Pancreas (tissue), 10 donors: ENCODE measurements around the gene SNRPA. TPM values are rescaled to one million over a fixed set of nuclear protein-coding genes. Genes with fewer than 3 reads are reported as not detected.

Source experiments
- ATAC-seq, 4 donors: fragments of 200-7000 bp; cut with Tn5 transposase; one replicate each; pipeline versions ENCODE4 v1.8.0 to v1.9.1; 2020; ENCODE audit warnings: mild to moderate bottlenecking in 4 of 4, moderate library complexity in 4 of 4
- DNase-seq, 6 donors: peaks; one replicate each; pipeline ENCODE4 v3.0.0-alpha.2; 2020
- FAIRE-seq: peaks from 2 replicates; lab custom pipeline; 2012; peaks lifted over from hg19 to GRCh38; lab: Jason Lieb, UNC
- H3K27ac ChIP-seq, 4 donors: fragments of 200-600 bp; sonication (generic); 1 replicate in 3 of 4; 2 replicates in 1 of 4; pipeline versions ENCODE4 v1.5.0 to v1.8.0; 2020
- H3K27me3 ChIP-seq, 4 donors: fragments of 200-600 bp; one replicate each; pipeline ENCODE4 v1.8.0; 2021
- H3K36me3 ChIP-seq, 3 donors: fragments of 200-600 bp; sonication (generic) in 1 of 3; one replicate each; pipeline versions ENCODE4 v1.5.0 to v1.8.0; 2020 to 2021
- H3K4me1 ChIP-seq, 3 donors: fragments of 200-600 bp; one replicate each; pipeline ENCODE4 v1.8.0; 2021
- H3K4me3 ChIP-seq, 4 donors: fragments of 200-600 bp; sonication (generic) in 2 of 4; one replicate each; pipeline versions ENCODE4 v1.5.0 to v1.8.0; 2020 to 2021
- H3K9me3 ChIP-seq, 4 donors: fragments of 200-600 bp; one replicate each; pipeline ENCODE4 v1.8.0; 2021
- CTCF ChIP-seq, 4 donors: fragments of 200-600 bp; sonication (generic) in 3 of 4; IDR thresholded peaks; one replicate each; pipeline versions ENCODE4 v1.5.0 to v1.8.0; 2021; ENCODE audit warnings: antibody characterized with exemption in 4 of 4
- WGBS, 2 donors: extraction: QIAGEN DNeasy Blood & Tissue Kit; methylation state at CpG; one replicate each; pipeline ENCODE4 v1.1.7; 2013; 5-methylcytosine and 5-hydroxymethylcytosine counted together
- intact Hi-C, 3 donors: fragments of 100-400 bp; cut with DNase I; formaldehyde crosslinking; loops; one replicate each; pipeline versions ENCODE4 v1.11.1 to v1.14.2; 2022
- polyA plus RNA-seq, 2 donors: library from polyadenylated mRNA; stranded (reverse); fragments of 200-250 nt; gene quantifications; one replicate each; pipeline ENCODE4 v1.2.3, GENCODE V29; 2013
- total RNA-seq, 6 donors: library from RNA; stranded (reverse); fragmentation: NEBNext Ultra II Directional in 4 of 6; extraction: Animal tissue kit (Norgen Biotek cat#: 25700) in 4 of 6; gene quantifications; one replicate each; pipeline versions ENCODE4 v1.2.1 to v1.2.4, GENCODE V29; 2021 to 2023
- donor health status: healthy with polysubstance abuse.
- donor health status: DM: no; HTN: no; CAD: no; lungs with moderate emphysema.
- donor health status: DM: no; HTN: no; CAD: no.
- donor health status: control.
- donor health status: control.
- donor health status: Bipolar disorder and iron deficiency.
- donor health status: DM: yes; HTN: yes; CAD: no.
- donor health status: DM: no; HTN: no; CAD: no.
- donor health status: DM: no; HTN: no; CAD: no.
- donor health status: DM: yes; HTN: yes; CAD: no.

The SNRPA gene
- total and polyA plus RNA-seq, 8 donors = 18.9 to 33.0 (median 26.3) TPM

GRCh38 chr19:40713939-40714338, 37.1 kb upstream of the SNRPA start:
- no peak for DNase-seq
- 75 to 90% methylated on average over 11 of the region's 11 CpGs for WGBS, 2 donors
- no peak for TF ChIP-seq CTCF (IDR thresholded peaks at IDR 0.05)
- peaks cover 0 to 6% (median 4%) of the 10 kb centered on the region in 3 donors for H3K4me1 ChIP-seq
- FAIRE-seq = no peak
- H3K27me3 ChIP-seq = no peaks in the 10 kb centered on the region
- ATAC-seq = no peak
- intact Hi-C loops = no loop called here
- peak overlapping the region in 2 of 4 donors; percentile 93 to 95 for H3K27ac ChIP-seq
- peak overlapping the region in 2 of 4 donors; percentile 62 to 86 for H3K4me3 ChIP-seq
- H3K36me3 ChIP-seq = peaks cover 0 to 5% (median 3%) of the 10 kb centered on the region in 3 donors
- H3K9me3 ChIP-seq = no peaks in the 10 kb centered on the region

- peak overlapping the region; percentile 14 to 86 (median 50) for H3K4me3 ChIP-seq
- H3K36me3 ChIP-seq = peaks cover 0 to 3% (median 0%) of the 10 kb centered on the region in 3 donors
- FAIRE-seq = no peak
- H3K27ac ChIP-seq = peak overlapping the region; percentile 92 to 97 (median 94)
- peak; percentile 91 to 97 (median 92) for DNase-seq
- intact Hi-C loops = no loop called here
- H3K27me3 ChIP-seq = no peaks in the 10 kb centered on the region
- no peak for TF ChIP-seq CTCF (IDR thresholded peaks at IDR 0.05)
- no peaks in the 10 kb centered on the region for H3K9me3 ChIP-seq
- peak; percentile 68 to 81 (median 76) for ATAC-seq
- H3K4me1 ChIP-seq = peaks cover under 1 to 7% (median 7%) of the 10 kb centered on the region in 3 donors
- WGBS, 2 donors = 1 to 5% methylated on average over 28 to 31 of the region's 31 CpGs
Measured at GRCh38 chr19:40714441-40715299, 36.3 kb upstream of the SNRPA start.

GRCh38 chr19:40716031-40716481, 34.9 kb upstream of the SNRPA start:
- FAIRE-seq = no peak
- TF ChIP-seq CTCF (IDR thresholded peaks at IDR 0.05) = no peak
- intact Hi-C loops = no loop called here
- Histone ChIP-seq H3K4me1 (peaks cover 15 to 21% (median 21%) of the 10 kb centered on the region in 3 donors), H3K27me3 (no peaks in the 10 kb centered on the region), H3K4me3 (peak overlapping the region; percentile 62 to 86 (median 69)), H3K27ac (peak overlapping the region; percentile 92 to 97 (median 94)), H3K36me3 (no peaks in the 10 kb centered on the region), H3K9me3 (no peaks in the 10 kb centered on the region)
- peak in 3 of 6 donors; percentile 46 to 61 (median 52) for DNase-seq
- 2 to 3% methylated on average over 8 of the region's 8 CpGs for WGBS, 2 donors
- no peak for ATAC-seq

- no peak for FAIRE-seq
- WGBS, 2 donors = 1% methylated on average over 61 to 76 of the region's 76 CpGs
Measured at GRCh38 chr19:40716482-40717324, 34.3 kb upstream of the SNRPA start, which contains the start of the genes COQ8B and ITPKC. Gene COQ8B, minus strand, starts transcription at chr19:40716886. Its CDS starts 2,254 bp downstream, at chr19:40714632. Gene ITPKC, plus strand, starts transcription at chr19:40717112. Its CDS starts 24 bp downstream, at chr19:40717136.

More at GRCh38 chr19:40716482-40717324, 34.3 kb upstream of the SNRPA start, which contains the start of the genes COQ8B and ITPKC:
- intact Hi-C loops = no loop called here
- peaks cover 21 to 22% (median 21%) of the 10 kb centered on the region in 3 donors for H3K4me1 ChIP-seq
- peak within 1 kb of the TSS; percentile 62 to 86 (median 69) for H3K4me3 ChIP-seq
- no peak for TF ChIP-seq CTCF (IDR thresholded peaks at IDR 0.05)
- H3K27me3 ChIP-seq = no peaks in the 10 kb centered on the region
- ATAC-seq (peak; percentile 74 to 81 (median 77)), DNase-seq (peak; percentile 99 to 100 (median 100))
- no peaks in the 10 kb centered on the region for H3K9me3 ChIP-seq
- no peaks in the 10 kb centered on the region for H3K36me3 ChIP-seq
- peak within 1 kb of the TSS; percentile 92 to 97 (median 94) for H3K27ac ChIP-seq
